Calu3 (cell line): ENCODE data around the gene UTP18. TPM values are rescaled to one million over a fixed set of nuclear protein-coding genes. Genes with fewer than 3 reads are reported as not detected.
A peak's percentile ranks its signal among the peaks of the same experiment; 100 is the strongest.

Experiments
- Bru-seq: library from RNA; stranded (reverse); fragments of 400-500 nt; gene quantifications from one replicate; lab custom pipeline; 2021; lab: Mats Ljungman, UMichigan
- BruChase-seq, 2 experiments: library from RNA; stranded (reverse); fragments of 400-500 nt; gene quantifications; one replicate each; lab custom pipeline; 2021; lab: Mats Ljungman, UMichigan
- BruUV-seq: library from RNA; stranded (reverse); fragments of 400-500 nt; replicated peaks from 2 replicates; lab custom pipeline; 2021; lab: Mats Ljungman, UMichigan
- CTCF ChIA-PET: fragments of 300-600 bp; sonication (Branson Sonifier 250); formaldehyde crosslinking; loops from one replicate; lab custom pipeline; 2022; ENCODE audit warnings: antibody characterized with exemption; lab: Charles Lee
- DNase-seq: peaks from one replicate; pipeline ENCODE4 v3.0.0; 2022
- H3K27ac Mint-ChIP-seq: one replicate; pipeline ENCODE4 v1.8.0; 2022; ENCODE audit warnings: mixed read lengths; ENCODE audit not compliant: unreplicated experiment
- H3K27me3 Mint-ChIP-seq: one replicate; pipeline ENCODE4 v1.8.0; 2022; ENCODE audit warnings: mixed read lengths; ENCODE audit not compliant: unreplicated experiment
- H3K36me3 Mint-ChIP-seq: one replicate; pipeline ENCODE4 v1.8.0; 2022; ENCODE audit warnings: mild to moderate bottlenecking, moderate library complexity, mixed read lengths; ENCODE audit not compliant: insufficient read depth, unreplicated experiment
- H3K4me1 Mint-ChIP-seq: one replicate; pipeline ENCODE4 v1.8.0; 2022; ENCODE audit warnings: mild to moderate bottlenecking, low read depth, mixed read lengths; ENCODE audit not compliant: unreplicated experiment
- H3K4me3 Mint-ChIP-seq: one replicate; pipeline ENCODE4 v1.8.0; 2022; ENCODE audit warnings: mild to moderate bottlenecking, low read depth, moderate library complexity, mixed read lengths; ENCODE audit not compliant: unreplicated experiment
- H3K9me3 Mint-ChIP-seq: one replicate; pipeline ENCODE4 v1.8.0; 2022; ENCODE audit warnings: low read depth, mixed read lengths; ENCODE audit not compliant: unreplicated experiment
- intact Hi-C: fragments of 100-400 bp; cut with micrococcal nuclease; formaldehyde crosslinking; loops from one replicate; pipeline ENCODE4 v1.10.0; 2022; ENCODE audit not compliant: unreplicated experiment
- long read RNA-seq: library from polyadenylated mRNA; stranded (forward); transcript quantifications from one replicate; pipeline ENCODE4 v2.0.0, GENCODE V29; 2022
- total RNA-seq: library from RNA; stranded (reverse); gene quantifications from 2 replicates; pipeline ENCODE4 v1.2.3, GENCODE V29; 2022
- TF ChIP-seq, protein P1 (sequence below): fragments of 200-600 bp; IDR thresholded peaks from one replicate; pipeline ENCODE4 v1.8.0; 2022; ENCODE audit warnings: antibody characterized with exemption; ENCODE audit not compliant: unreplicated experiment

Gene UTP18
- total RNA-seq: 66.7 and 68.5 TPM in 2 replicates
- percentile 96 among the genes with signal in this experiment for Bru-seq, nascent RNA
- BruChase-seq, experiment 1, labeled RNA remaining after a 6-hour chase: percentile 89 among the genes with signal in this experiment
- percentile 88 among the genes with signal in this experiment for BruChase-seq, experiment 2, labeled RNA remaining after a 2-hour chase
- long read RNA-seq, transcript UTP18-201 (14 exons, 1,894 nt): major isoform, 143 of 164 reads
- long read RNA-seq, partial matches to known transcripts: 8 of 164 reads
- long read RNA-seq, other reads (novel, unspliced or antisense): 13 of 164 reads

DNA sequence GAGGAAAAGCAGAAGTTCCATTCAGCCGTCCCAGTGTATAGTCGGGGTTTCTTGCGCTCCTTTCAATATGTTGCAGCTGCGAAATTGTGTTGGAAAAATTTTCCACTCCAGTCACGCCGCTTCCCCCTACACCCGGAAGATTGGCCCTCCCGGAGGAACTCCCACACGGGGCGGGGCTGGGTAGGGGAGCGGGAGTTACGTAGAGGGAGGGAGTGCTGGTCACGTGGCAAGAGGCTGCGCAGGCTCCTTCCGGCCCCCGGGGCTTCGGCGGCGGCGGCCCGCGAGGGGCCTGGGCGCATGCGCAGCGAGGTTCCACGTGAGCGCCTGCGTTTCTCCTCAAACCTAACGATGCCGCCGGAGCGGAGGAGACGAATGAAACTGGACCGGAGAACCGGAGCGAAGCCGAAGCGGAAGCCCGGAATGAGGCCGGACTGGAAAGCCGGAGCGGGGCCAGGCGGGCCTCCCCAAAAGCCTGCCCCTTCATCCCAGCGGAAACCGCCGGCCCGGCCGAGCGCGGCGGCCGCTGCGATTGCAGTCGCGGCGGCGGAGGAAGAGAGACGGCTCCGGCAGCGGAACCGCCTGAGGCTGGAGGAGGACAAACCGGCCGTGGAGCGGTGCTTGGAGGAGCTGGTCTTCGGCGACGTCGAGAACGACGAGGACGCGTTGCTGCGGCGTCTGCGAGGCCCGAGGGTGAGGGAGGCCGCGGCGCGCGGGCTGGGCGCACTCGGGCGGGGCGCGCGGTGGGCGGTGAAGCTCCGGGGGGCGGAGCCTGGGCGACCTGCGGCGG, at the start of gene UTP18:
UTP18 (plus strand) TSS at position 310 of the 787 bp plus-strand sequence; CDS start at position 349, 39 bp downstream.
- peak within 1 kb of the TSS; percentile 98 for H3K27ac Mint-ChIP-seq
- intact Hi-C loops: no loop called here
- no peaks in the 10 kb centered on the region for H3K9me3 Mint-ChIP-seq
- peaks cover 77% of the 10 kb centered on the region for H3K36me3 Mint-ChIP-seq
- TF ChIP-seq, protein P1, sequence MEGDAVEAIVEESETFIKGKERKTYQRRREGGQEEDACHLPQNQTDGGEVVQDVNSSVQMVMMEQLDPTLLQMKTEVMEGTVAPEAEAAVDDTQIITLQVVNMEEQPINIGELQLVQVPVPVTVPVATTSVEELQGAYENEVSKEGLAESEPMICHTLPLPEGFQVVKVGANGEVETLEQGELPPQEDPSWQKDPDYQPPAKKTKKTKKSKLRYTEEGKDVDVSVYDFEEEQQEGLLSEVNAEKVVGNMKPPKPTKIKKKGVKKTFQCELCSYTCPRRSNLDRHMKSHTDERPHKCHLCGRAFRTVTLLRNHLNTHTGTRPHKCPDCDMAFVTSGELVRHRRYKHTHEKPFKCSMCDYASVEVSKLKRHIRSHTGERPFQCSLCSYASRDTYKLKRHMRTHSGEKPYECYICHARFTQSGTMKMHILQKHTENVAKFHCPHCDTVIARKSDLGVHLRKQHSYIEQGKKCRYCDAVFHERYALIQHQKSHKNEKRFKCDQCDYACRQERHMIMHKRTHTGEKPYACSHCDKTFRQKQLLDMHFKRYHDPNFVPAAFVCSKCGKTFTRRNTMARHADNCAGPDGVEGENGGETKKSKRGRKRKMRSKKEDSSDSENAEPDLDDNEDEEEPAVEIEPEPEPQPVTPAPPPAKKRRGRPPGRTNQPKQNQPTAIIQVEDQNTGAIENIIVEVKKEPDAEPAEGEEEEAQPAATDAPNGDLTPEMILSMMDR: no peak
- peak within 1 kb of the TSS; percentile 87 for H3K4me3 Mint-ChIP-seq
- no peaks in the 10 kb centered on the region for H3K27me3 Mint-ChIP-seq
- DNase-seq: peak; percentile 99
- CTCF ChIA-PET: no interaction called here
- peaks cover 59% of the 10 kb centered on the region for H3K4me1 Mint-ChIP-seq
- BruUV-seq: TSS peak; percentile 5

- intact Hi-C loops: no loop called here
- TF ChIP-seq, protein P1: no peak
- CTCF ChIA-PET: no interaction called here
- no TSS peak for BruUV-seq
- peaks cover 58% of the 10 kb centered on the region for H3K36me3 Mint-ChIP-seq
- H3K27ac Mint-ChIP-seq: no peak overlapping the region
- no peaks in the 10 kb centered on the region for H3K27me3 Mint-ChIP-seq
- no peaks in the 10 kb centered on the region for H3K4me1 Mint-ChIP-seq
- H3K9me3 Mint-ChIP-seq: no peaks in the 10 kb centered on the region
- DNase-seq: no peak
- no peak overlapping the region for H3K4me3 Mint-ChIP-seq
Measured at GRCh38 chr17:51214920-51215319, 45.4 kb upstream of the UTP18 start.

- no peak overlapping the region for H3K27ac Mint-ChIP-seq
- H3K4me3 Mint-ChIP-seq: no peak overlapping the region
- CTCF ChIA-PET: no interaction called here
- H3K9me3 Mint-ChIP-seq: no peaks in the 10 kb centered on the region
- no peak for DNase-seq
- intact Hi-C loops: no loop called here
- H3K36me3 Mint-ChIP-seq: peaks cover 59% of the 10 kb centered on the region
- TF ChIP-seq, protein P1: no peak
- no peaks in the 10 kb centered on the region for H3K27me3 Mint-ChIP-seq
- no TSS peak for BruUV-seq
- no peaks in the 10 kb centered on the region for H3K4me1 Mint-ChIP-seq
Measured at GRCh38 chr17:51217946-51218345, 42.4 kb upstream of the UTP18 start.

GRCh38 chr17:51221322-51221721, 39.0 kb upstream of the UTP18 start:
- BruUV-seq: no TSS peak
- no peak for DNase-seq
- TF ChIP-seq, protein P1: no peak
- Mint-ChIP-seq H3K36me3 (peaks cover 48% of the 10 kb centered on the region), H3K27ac (no peak overlapping the region), H3K9me3 (no peaks in the 10 kb centered on the region), H3K4me1 (no peaks in the 10 kb centered on the region), H3K27me3 (no peaks in the 10 kb centered on the region), H3K4me3 (no peak overlapping the region)
- intact Hi-C loops: no loop called here
- CTCF ChIA-PET: interaction anchor here (0.6 kb wide), 1 partner anchor 109 kb away, joined by 3 read pairs; no protein-coding TSS in a partner anchor
